ENCODE measurements around the gene PLAU. TPM values are rescaled to one million over a fixed set of nuclear protein-coding genes. Genes with fewer than 3 reads are reported as not detected.

The PLAU gene
- total and polyA plus RNA-seq, 8 donors = 5.5 to 39.5 (median 9.9) TPM; not detected in 1

DNA sequence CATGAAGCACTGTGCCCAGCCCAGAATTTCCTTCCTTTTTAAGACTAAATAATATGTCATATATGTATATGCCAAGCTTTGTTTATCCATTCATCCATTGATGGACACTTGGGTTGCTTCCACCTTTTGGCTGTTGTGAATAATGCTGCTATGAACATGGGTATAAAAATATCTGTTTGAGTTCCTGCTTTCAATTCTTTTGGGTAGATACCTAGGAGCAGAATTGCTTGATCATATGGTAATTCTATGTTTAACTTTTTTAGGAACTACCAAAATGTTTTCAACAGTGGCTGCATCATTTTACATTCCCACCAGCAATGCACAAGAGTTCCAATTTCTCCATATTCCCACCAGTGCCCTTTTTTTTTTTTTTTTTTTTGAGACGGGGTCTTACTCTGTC is 13.2 kb upstream of the PLAU start:
- Histone ChIP-seq H3K9me3 (no peaks in the 10 kb centered on the region), H3K4me3 (no peak overlapping the region), H3K27me3 (no peaks in the 10 kb centered on the region), H3K36me3 (no peaks in the 10 kb centered on the region), H3K4me1 (peaks cover 0 to 10% (median 0%) of the 10 kb centered on the region in 4 donors), H3K27ac (no peak overlapping the region)
- no peak for TF ChIP-seq EP300 (IDR thresholded peaks at IDR 0.05)
- TF ChIP-seq POLR2A (IDR thresholded peaks at IDR 0.05) = no peak
- intact Hi-C loops (cut with DNase I; ENCODE audit: low total_unique reads) = no loop called here
- DNase-seq = no peak
- WGBS, 5 donors = 87 to 100% (median 100%) methylated on average over 1 of the region's 1 CpG

DNA sequence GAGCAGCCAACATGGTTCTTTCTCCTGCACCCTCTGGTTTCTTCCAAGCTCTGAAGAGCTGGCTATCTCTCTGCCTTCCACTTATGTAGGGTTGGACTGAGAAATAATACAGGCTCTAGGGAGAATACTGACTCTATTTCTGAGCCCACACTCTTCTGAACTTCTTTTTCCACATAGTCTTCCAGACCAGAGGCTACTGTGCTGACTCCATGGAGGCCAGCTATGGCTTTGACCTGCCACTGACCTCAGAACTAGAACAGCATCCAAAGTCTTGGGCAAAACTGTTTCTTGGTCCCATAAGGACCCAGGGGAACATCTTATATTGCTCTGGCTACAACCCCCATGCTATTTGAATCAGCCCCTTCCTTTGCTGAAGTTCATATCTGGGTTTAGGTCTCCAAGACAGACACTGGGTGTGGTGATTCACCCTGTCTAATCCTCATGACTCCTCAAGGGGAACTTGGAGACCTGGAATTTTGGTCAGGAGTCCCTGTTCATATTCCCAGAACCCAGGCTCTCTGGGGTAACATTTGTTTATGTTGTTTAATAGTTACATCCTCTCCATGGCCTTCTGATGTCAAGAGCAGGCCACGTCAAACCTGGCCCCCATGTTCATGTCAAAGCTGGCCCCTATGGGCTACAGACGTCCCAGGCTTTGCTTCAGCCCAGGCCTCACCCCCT is 12.1 kb upstream of the PLAU start:
- H3K4me3 ChIP-seq = no peak overlapping the region
- no peaks in the 10 kb centered on the region for H3K36me3 ChIP-seq
- WGBS, 5 donors = 63 to 78% (median 72%) methylated on average over 2 of the region's 2 CpGs
- no peaks in the 10 kb centered on the region for H3K27me3 ChIP-seq
- TF ChIP-seq, protein P1, sequence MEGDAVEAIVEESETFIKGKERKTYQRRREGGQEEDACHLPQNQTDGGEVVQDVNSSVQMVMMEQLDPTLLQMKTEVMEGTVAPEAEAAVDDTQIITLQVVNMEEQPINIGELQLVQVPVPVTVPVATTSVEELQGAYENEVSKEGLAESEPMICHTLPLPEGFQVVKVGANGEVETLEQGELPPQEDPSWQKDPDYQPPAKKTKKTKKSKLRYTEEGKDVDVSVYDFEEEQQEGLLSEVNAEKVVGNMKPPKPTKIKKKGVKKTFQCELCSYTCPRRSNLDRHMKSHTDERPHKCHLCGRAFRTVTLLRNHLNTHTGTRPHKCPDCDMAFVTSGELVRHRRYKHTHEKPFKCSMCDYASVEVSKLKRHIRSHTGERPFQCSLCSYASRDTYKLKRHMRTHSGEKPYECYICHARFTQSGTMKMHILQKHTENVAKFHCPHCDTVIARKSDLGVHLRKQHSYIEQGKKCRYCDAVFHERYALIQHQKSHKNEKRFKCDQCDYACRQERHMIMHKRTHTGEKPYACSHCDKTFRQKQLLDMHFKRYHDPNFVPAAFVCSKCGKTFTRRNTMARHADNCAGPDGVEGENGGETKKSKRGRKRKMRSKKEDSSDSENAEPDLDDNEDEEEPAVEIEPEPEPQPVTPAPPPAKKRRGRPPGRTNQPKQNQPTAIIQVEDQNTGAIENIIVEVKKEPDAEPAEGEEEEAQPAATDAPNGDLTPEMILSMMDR (IDR thresholded peaks at IDR 0.05) = no peak
- TF ChIP-seq POLR2AphosphoS5 (IDR thresholded peaks at IDR 0.05) (no peak), POLR2A (IDR thresholded peaks at IDR 0.05) (no peak), EP300 (IDR thresholded peaks at IDR 0.05) (no peak)
- peaks cover 0 to 10% (median 0%) of the 10 kb centered on the region in 4 donors for H3K4me1 ChIP-seq
- no peaks in the 10 kb centered on the region for H3K9me3 ChIP-seq
- intact Hi-C loops (cut with DNase I; ENCODE audit: low total_unique reads) = no loop called here
- H3K27ac ChIP-seq = peak overlapping the region in 2 of 5 donors; percentile 42 to 46
- no peak for DNase-seq

DNA sequence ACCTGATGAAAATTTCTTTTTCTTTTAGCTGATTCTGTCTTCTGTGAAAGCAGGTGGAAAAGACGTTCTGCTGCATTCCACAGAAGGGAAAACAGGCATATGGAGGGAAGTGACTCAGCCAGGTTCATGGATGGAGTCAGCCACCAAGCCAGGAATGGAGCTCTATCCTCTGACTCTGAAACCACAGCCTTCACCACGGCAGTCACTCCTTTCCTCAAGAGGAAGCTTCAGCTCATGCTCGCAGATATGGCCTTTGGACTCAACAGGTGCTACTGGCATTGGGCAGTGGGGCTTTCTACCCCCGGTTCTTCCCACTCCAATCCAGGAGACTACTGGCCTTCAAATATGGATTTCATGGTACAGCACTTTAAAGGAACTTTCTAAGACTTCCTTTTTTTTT is 11.5 kb upstream of the PLAU start:
- DNase-seq = peak in 1 of 2 donors; percentile 49
- Histone ChIP-seq H3K4me3 (no peak overlapping the region), H3K36me3 (no peaks in the 10 kb centered on the region), H3K27me3 (no peaks in the 10 kb centered on the region), H3K4me1 (peaks cover 0 to 10% (median 0%) of the 10 kb centered on the region in 4 donors), H3K9me3 (no peaks in the 10 kb centered on the region), H3K27ac (peak overlapping the region in 2 of 5 donors; percentile 42 to 46)
- TF ChIP-seq, protein P1 (IDR thresholded peaks at IDR 0.05) = no peak
- TF ChIP-seq POLR2AphosphoS5 (IDR thresholded peaks at IDR 0.05) (no peak), POLR2A (IDR thresholded peaks at IDR 0.05) (no peak), EP300 (IDR thresholded peaks at IDR 0.05) (no peak)
- 43 to 56% (median 50%) methylated on average over 4 of the region's 4 CpGs for WGBS, 5 donors
- intact Hi-C loops (cut with DNase I; ENCODE audit: low total_unique reads) = no loop called here

DNA sequence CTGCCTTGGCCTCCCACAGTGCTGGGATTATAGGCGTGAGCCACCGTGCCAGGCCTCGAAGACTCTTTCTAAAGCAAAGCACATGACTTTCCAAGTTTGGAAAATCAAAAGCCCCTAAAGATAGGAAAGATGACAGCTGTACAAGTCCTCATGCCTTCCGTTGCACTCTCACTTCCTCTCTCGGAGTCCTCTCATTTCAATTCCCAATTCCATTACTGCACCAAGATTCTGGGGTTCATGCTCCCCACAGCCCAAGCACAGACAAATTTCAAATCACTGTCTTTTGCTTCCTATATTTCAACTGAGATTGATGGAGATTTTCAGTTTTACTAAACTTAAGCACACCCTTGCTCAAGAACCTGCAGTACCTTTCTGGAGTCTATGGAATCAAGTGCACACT is 10.9 kb upstream of the PLAU start:
- Histone ChIP-seq H3K4me3 (no peak overlapping the region), H3K36me3 (no peaks in the 10 kb centered on the region), H3K4me1 (peaks cover 0 to 10% (median 0%) of the 10 kb centered on the region in 4 donors), H3K27ac (peak overlapping the region in 1 of 5 donors; percentile 46), H3K27me3 (no peaks in the 10 kb centered on the region), H3K9me3 (no peaks in the 10 kb centered on the region)
- intact Hi-C loops (cut with DNase I; ENCODE audit: low total_unique reads) = no loop called here
- TF ChIP-seq POLR2AphosphoS5 (IDR thresholded peaks at IDR 0.05) (no peak), POLR2A (IDR thresholded peaks at IDR 0.05) (no peak), EP300 (IDR thresholded peaks at IDR 0.05) (no peak)
- TF ChIP-seq, protein P1 (IDR thresholded peaks at IDR 0.05) = no peak
- DNase-seq = no peak
- 90 to 93% (median 92%) methylated on average over 5 of the region's 5 CpGs for WGBS, 5 donors

DNA sequence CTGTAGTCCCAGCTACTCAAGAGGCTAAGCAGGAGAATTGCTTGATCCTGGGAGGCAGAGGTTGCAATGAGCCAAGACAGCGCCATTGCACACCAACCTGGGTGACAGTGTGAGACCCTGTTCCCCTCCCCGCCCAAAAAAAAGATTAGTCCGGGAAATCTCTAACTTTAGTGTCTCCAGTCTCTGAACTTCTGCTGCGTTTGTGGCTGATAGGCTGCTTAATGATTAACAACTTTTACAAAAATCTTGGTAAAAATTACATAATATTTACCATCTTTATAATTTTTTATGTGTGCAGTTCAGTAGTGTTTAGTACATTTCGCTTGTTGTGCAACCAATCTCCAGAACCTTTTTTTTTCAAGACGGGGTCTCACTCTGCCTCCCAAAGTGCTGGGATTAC is 9.7 kb upstream of the PLAU start:
- no peak overlapping the region for H3K4me3 ChIP-seq
- no peak for DNase-seq
- H3K27me3 ChIP-seq = no peaks in the 10 kb centered on the region
- H3K36me3 ChIP-seq = no peaks in the 10 kb centered on the region
- intact Hi-C loops (cut with DNase I; ENCODE audit: low total_unique reads) = no loop called here
- peaks cover 0 to 15% (median 2%) of the 10 kb centered on the region in 4 donors for H3K4me1 ChIP-seq
- TF ChIP-seq EP300 (IDR thresholded peaks at IDR 0.05) (no peak), POLR2AphosphoS5 (IDR thresholded peaks at IDR 0.05) (no peak)
- TF ChIP-seq, protein P1 (IDR thresholded peaks at IDR 0.05) = no peak
- 62 to 73% (median 65%) methylated on average over 6 of the region's 6 CpGs for WGBS, 5 donors
- H3K9me3 ChIP-seq = no peaks in the 10 kb centered on the region
- no peak overlapping the region for H3K27ac ChIP-seq

Measured in stomach (tissue), 9 donors.